ENCODE measurements around the gene BAHD1.
A peak's percentile ranks its signal among the peaks of the same experiment; 100 is the strongest.

Gene BAHD1

GRCh38 chr15:40425681-40426080 is 15.1 kb upstream of the BAHD1 start:
- DNase-seq = no peak

GRCh38 chr15:40427188-40427587 is 13.6 kb upstream of the BAHD1 start:
- DNase-seq = peak; percentile 34

GRCh38 chr15:40428185-40428584 is 12.6 kb upstream of the BAHD1 start:
- DNase-seq = no peak

GRCh38 chr15:40429068-40429710 is 11.6 kb upstream of the BAHD1 start:
- DNase-seq = no peak

GRCh38 chr15:40430271-40430805 is 10.4 kb upstream of the BAHD1 start:
- DNase-seq = no peak

GRCh38 chr15:40435023-40435709 is 5.6 kb upstream of the BAHD1 start:
- no peak for DNase-seq

GRCh38 chr15:40435710-40436089 is 5.1 kb upstream of the BAHD1 start:
- DNase-seq = peak; percentile 40

GRCh38 chr15:40436116-40436891 is 4.4 kb upstream of the BAHD1 start:
- DNase-seq = peak; percentile 54

GRCh38 chr15:40436892-40437751 is 3.6 kb upstream of the BAHD1 start:
- DNase-seq = peak; percentile 42

GRCh38 chr15:40437752-40438687 is 2.7 kb upstream of the BAHD1 start:
- no peak for DNase-seq

GRCh38 chr15:40438712-40439111 is 2.0 kb upstream of the BAHD1 start:
- no peak for DNase-seq

GRCh38 chr15:40439461-40439959 is 1.2 kb upstream of the BAHD1 start:
- DNase-seq = peak; percentile 51

GRCh38 chr15:40439960-40440742 is 602 bp upstream of the BAHD1 start:
- DNase-seq = peak; percentile 62

GRCh38 chr15:40441565-40442531 is 1.1 kb downstream of the BAHD1 start:
- peak; percentile 69 for DNase-seq

- DNase-seq = no peak
Measured at GRCh38 chr15:40443255-40443654, 2.5 kb downstream of the BAHD1 start.

GRCh38 chr15:40443846-40444245 is 3.1 kb downstream of the BAHD1 start:
- DNase-seq = no peak

GRCh38 chr15:40444736-40445135 is 4.0 kb downstream of the BAHD1 start:
- DNase-seq = no peak

- DNase-seq = no peak
Measured at GRCh38 chr15:40445421-40445922, 4.7 kb downstream of the BAHD1 start.

GRCh38 chr15:40446144-40446543 is 5.4 kb downstream of the BAHD1 start:
- DNase-seq = no peak
